Mammary epithelial cell (primary cell): Measurements from ENCODE around the gene SNX19.

Source experiments
- EZH2 ChIP-seq: IDR thresholded peaks from 2 replicates; pipeline ENCODE4 v1.6.1; 2012; ENCODE audit warnings: low read length, inconsistent platforms, borderline replicate concordance
- TF ChIP-seq, protein P1 (sequence below), 2 donors: IDR thresholded peaks in 1 of 2; conservative IDR thresholded peaks in 1 of 2; 2 replicates each; pipeline ENCODE4 v1.5.1; 2011 to 2012; ENCODE audit warnings: inconsistent platforms in 2 of 2, low read length in 2 of 2, mild to moderate bottlenecking in 2 of 2, control low read depth in 1 of 2, low read depth in 1 of 2; ENCODE audit not compliant: insufficient read depth in 1 of 2; ENCODE audit errors: extremely low read depth in 1 of 2

DNA sequence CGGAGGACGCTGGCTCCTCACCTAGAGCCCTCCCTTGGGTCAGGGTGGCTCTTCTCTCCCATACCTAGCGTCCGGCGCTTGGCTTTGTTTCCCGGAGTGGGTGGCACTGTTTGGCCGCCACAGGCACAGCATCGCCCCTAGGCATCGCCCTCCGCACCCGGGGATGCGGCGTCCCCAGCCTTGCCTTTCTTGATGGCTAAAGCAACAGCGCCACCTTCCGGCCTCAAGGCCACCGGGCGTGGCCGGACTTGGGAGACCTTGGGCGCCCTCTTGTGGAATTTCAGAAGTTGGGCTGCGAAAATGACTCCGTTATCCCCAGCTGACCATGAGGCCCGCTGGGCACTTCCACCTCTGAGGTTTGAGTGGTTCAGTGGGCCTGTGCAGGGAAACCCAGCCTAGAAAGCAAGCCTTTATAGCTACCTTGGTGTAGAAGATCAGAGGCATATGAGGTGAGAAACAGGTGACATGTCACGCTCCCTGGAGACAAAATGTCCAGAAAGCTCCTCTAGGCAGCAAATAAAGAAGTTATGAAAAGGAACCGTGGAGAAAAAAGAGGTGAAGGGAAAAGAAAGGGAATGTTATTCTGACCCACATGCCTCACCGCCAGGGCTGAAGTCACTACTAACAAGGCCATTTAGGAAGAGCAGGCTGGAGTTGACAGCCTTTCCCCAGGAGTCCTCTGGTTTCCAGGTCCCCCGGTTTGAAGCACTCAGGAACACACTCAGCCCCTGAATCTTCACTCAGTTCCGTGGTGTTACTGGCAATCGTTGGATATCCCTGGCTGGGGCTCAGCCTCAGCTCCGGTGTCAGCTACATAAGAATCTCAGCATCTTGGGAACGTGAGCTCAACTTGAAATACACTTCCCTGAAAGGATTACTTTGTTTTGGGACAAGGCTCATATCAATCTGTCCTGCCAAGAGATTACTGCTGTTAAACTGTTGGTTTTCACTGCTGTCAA, 54.1 kb downstream of the SNX19 start:
- TF ChIP-seq, protein P1, sequence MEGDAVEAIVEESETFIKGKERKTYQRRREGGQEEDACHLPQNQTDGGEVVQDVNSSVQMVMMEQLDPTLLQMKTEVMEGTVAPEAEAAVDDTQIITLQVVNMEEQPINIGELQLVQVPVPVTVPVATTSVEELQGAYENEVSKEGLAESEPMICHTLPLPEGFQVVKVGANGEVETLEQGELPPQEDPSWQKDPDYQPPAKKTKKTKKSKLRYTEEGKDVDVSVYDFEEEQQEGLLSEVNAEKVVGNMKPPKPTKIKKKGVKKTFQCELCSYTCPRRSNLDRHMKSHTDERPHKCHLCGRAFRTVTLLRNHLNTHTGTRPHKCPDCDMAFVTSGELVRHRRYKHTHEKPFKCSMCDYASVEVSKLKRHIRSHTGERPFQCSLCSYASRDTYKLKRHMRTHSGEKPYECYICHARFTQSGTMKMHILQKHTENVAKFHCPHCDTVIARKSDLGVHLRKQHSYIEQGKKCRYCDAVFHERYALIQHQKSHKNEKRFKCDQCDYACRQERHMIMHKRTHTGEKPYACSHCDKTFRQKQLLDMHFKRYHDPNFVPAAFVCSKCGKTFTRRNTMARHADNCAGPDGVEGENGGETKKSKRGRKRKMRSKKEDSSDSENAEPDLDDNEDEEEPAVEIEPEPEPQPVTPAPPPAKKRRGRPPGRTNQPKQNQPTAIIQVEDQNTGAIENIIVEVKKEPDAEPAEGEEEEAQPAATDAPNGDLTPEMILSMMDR (conservative IDR thresholded peaks at IDR 0.05 in 1 of 2, IDR thresholded peaks at IDR 0.05 in 1 of 2; ENCODE audit: extremely low read depth in 1 of 2, insufficient read depth in 1 of 2, low read depth in 1 of 2, low read length in 2 of 2), result peak; percentile 98 to 100
- TF ChIP-seq EZH2, result no peak
